Activated CD4-positive, alpha-beta T cell treated with anti-CD3 and anti-CD28 coated beads, Interleukin-2, amount 50 U/mL, for 4 hours (primary cell): ENCODE results near the gene MBD2.
"Not testable (repeated sequence)": the region's sequence is repeated elsewhere in the genome, so short reads cannot be mapped to it uniquely, and the experiment has no call there.

Source experiments
- DNase-seq, 2 experiments: peaks; one replicate each; pipeline ENCODE4 v3.0.0-alpha.2; 2020

MBD2 gene

GRCh38 chr18:54148151-54148550, 76.3 kb downstream of the MBD2 start:
- no peak for DNase-seq

GRCh38 chr18:54147439-54147838, 77.0 kb downstream of the MBD2 start:
- DNase-seq = no peak

- no peak for DNase-seq
These were observed 83.3 kb downstream of the MBD2 start for GRCh38 chr18:54141041-54141608.

- no peak for DNase-seq
These were observed 83.8 kb downstream of the MBD2 start for GRCh38 chr18:54140641-54141040.

GRCh38 chr18:54135216-54135615, 89.3 kb downstream of the MBD2 start:
- no peak for DNase-seq

- no peak for DNase-seq
These were observed 90.4 kb downstream of the MBD2 start for GRCh38 chr18:54134053-54134452.

GRCh38 chr18:54130631-54131030, 93.8 kb downstream of the MBD2 start:
- no peak for DNase-seq

- DNase-seq = no peak
These were observed 94.3 kb downstream of the MBD2 start for GRCh38 chr18:54130177-54130576.

GRCh38 chr18:54129448-54130067, 94.9 kb downstream of the MBD2 start:
- DNase-seq = no peak

- no peak for DNase-seq
These were observed 96.6 kb downstream of the MBD2 start for GRCh38 chr18:54127759-54128378.

- DNase-seq = no peak
These were observed 99.0 kb downstream of the MBD2 start for GRCh38 chr18:54125429-54125828.

GRCh38 chr18:54123720-54124440, 100.6 kb downstream of the MBD2 start:
- DNase-seq = not testable (repeated sequence)

- DNase-seq = no peak
These were observed 104.9 kb downstream of the MBD2 start for GRCh38 chr18:54119524-54120019.

GRCh38 chr18:54117853-54118773, 106.4 kb downstream of the MBD2 start:
- no peak for DNase-seq

GRCh38 chr18:54116541-54117257, 107.8 kb downstream of the MBD2 start:
- DNase-seq = no peak

GRCh38 chr18:54112356-54112755, 112.1 kb downstream of the MBD2 start:
- DNase-seq = no peak

GRCh38 chr18:54109131-54109683, 115.3 kb downstream of the MBD2 start:
- no peak for DNase-seq

- DNase-seq = no peak
These were observed 122.3 kb downstream of the MBD2 start for GRCh38 chr18:54102123-54102522.
